Osteoblast (primary cell): ENCODE data around the gene SAP30L. TPM values are rescaled to one million over a fixed set of nuclear protein-coding genes. Genes with fewer than 3 reads are reported as not detected.

Experiments used
- DNase-seq: peaks from one replicate; pipeline ENCODE4 v3.0.0; 2011; ENCODE audit warnings: low spot score, mixed read lengths; ENCODE audit not compliant: insufficient read length; ENCODE audit errors: missing footprints
- H2AFZ ChIP-seq: 2 replicates; pipeline ENCODE4 v1.6.0; 2011; ENCODE audit warnings: mild to moderate bottlenecking, low read length
- H3K27ac ChIP-seq: 2 replicates; pipeline ENCODE4 v1.5.1; 2011; ENCODE audit warnings: mild to moderate bottlenecking, low read depth, low read length, moderate library complexity
- H3K27me3 ChIP-seq: 2 replicates; pipeline ENCODE4 v1.6.0; 2012; ENCODE audit warnings: mild to moderate bottlenecking, control low read depth, inconsistent platforms, low read length, moderate library complexity; ENCODE audit not compliant: insufficient read depth
- H3K36me3 ChIP-seq: 2 replicates; pipeline ENCODE4 v1.5.1; 2011; ENCODE audit warnings: mild to moderate bottlenecking, low read length, control low read depth, moderate library complexity; ENCODE audit not compliant: insufficient read depth
- H3K4me1 ChIP-seq: 2 replicates; pipeline ENCODE4 v1.5.1; 2011; ENCODE audit warnings: mild to moderate bottlenecking, low read length, control low read depth, moderate library complexity; ENCODE audit not compliant: insufficient read depth
- H3K4me2 ChIP-seq: 2 replicates; pipeline ENCODE4 v1.6.0; 2011; ENCODE audit warnings: mild to moderate bottlenecking, low read length; ENCODE audit not compliant: insufficient read depth
- H3K4me3 ChIP-seq: fragments of 200-600 bp; sonication (generic); 3 replicates; pipeline ENCODE4 v1.5.1; 2012; ENCODE audit warnings: mild to moderate bottlenecking, low read length, inconsistent platforms; ENCODE audit not compliant: insufficient read depth
- H3K79me2 ChIP-seq: 2 replicates; pipeline ENCODE4 v1.6.0; 2012; ENCODE audit warnings: mild to moderate bottlenecking, low read length, control low read depth, inconsistent platforms; ENCODE audit not compliant: insufficient read depth
- H3K9me3 ChIP-seq: 2 replicates; pipeline ENCODE4 v1.5.1; 2011; ENCODE audit warnings: low read depth, low read length, control low read depth
- H4K20me1 ChIP-seq: 2 replicates; pipeline ENCODE4 v1.6.0; 2012; ENCODE audit warnings: mild to moderate bottlenecking, low read length, control low read depth; ENCODE audit not compliant: insufficient read depth
- total RNA-seq: library from RNA; depleted of rRNA; stranded (reverse); fragments of >200 nt; gene quantifications from 2 replicates; pipeline ENCODE4 v1.2.3, GENCODE V29; 2012
- TF ChIP-seq, protein P1 (sequence below): IDR thresholded peaks from 2 replicates; pipeline ENCODE4 v1.5.1; 2011; ENCODE audit warnings: mild to moderate bottlenecking, low read depth, low read length, moderate library complexity; ENCODE audit errors: extremely low read depth

SAP30L gene
- total RNA-seq, 1 donor, result 32.2 TPM

- Histone ChIP-seq H3K4me1 (no peaks in the 10 kb centered on the region), H3K36me3 (no peaks in the 10 kb centered on the region), H3K27me3 (peaks cover 47% of the 10 kb centered on the region), H3K4me3 (no peak overlapping the region), H3K4me2 (no peak overlapping the region), H3K9me3 (no peaks in the 10 kb centered on the region), H4K20me1 (no peaks in the 10 kb centered on the region), H2AFZ (no peak overlapping the region), H3K27ac (no peak overlapping the region), H3K79me2 (no peaks in the 10 kb centered on the region)
- TF ChIP-seq, protein P1, sequence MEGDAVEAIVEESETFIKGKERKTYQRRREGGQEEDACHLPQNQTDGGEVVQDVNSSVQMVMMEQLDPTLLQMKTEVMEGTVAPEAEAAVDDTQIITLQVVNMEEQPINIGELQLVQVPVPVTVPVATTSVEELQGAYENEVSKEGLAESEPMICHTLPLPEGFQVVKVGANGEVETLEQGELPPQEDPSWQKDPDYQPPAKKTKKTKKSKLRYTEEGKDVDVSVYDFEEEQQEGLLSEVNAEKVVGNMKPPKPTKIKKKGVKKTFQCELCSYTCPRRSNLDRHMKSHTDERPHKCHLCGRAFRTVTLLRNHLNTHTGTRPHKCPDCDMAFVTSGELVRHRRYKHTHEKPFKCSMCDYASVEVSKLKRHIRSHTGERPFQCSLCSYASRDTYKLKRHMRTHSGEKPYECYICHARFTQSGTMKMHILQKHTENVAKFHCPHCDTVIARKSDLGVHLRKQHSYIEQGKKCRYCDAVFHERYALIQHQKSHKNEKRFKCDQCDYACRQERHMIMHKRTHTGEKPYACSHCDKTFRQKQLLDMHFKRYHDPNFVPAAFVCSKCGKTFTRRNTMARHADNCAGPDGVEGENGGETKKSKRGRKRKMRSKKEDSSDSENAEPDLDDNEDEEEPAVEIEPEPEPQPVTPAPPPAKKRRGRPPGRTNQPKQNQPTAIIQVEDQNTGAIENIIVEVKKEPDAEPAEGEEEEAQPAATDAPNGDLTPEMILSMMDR, result no peak
- no peak for DNase-seq
Measured at GRCh38 chr5:154503698-154504039, 57.9 kb downstream of the SAP30L start.

DNA sequence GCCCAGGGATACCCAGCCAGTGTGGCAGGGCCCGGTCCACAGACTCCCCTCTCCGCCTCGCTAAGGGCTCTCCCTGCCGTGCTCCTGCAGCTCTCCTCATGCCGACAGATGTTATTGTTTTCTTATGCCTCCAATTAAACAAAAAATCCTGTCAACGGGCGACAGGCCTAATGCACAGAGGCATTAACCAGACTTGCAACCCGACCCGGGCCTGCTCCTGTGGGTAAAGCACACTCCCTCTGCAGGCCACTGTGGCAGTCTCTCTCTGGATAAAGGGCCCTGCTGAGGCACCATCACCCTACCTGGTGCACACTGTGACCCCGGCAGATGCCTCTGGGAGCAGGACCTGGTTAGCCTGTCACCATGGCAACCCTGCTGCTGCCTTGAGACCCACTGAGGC lies 59.8 kb downstream of the SAP30L start:
- Histone ChIP-seq H3K27me3 (peaks cover 42% of the 10 kb centered on the region), H3K9me3 (no peaks in the 10 kb centered on the region), H3K4me1 (no peaks in the 10 kb centered on the region), H3K4me3 (no peak overlapping the region), H4K20me1 (no peaks in the 10 kb centered on the region), H2AFZ (no peak overlapping the region), H3K4me2 (no peak overlapping the region), H3K36me3 (no peaks in the 10 kb centered on the region), H3K79me2 (no peaks in the 10 kb centered on the region), H3K27ac (no peak overlapping the region)
- TF ChIP-seq, protein P1, result no peak
- no peak for DNase-seq

GRCh38 chr5:154506049-154506715 lies 60.4 kb downstream of the SAP30L start:
- Histone ChIP-seq H3K27me3 (peaks cover 44% of the 10 kb centered on the region), H3K79me2 (no peaks in the 10 kb centered on the region)

GRCh38 chr5:154506716-154507080 lies 60.9 kb downstream of the SAP30L start:
- H4K20me1 ChIP-seq, result no peaks in the 10 kb centered on the region
- H3K27ac ChIP-seq, result no peak overlapping the region
- no peaks in the 10 kb centered on the region for H3K36me3 ChIP-seq
- no peak overlapping the region for H3K4me3 ChIP-seq
- no peak overlapping the region for H2AFZ ChIP-seq
- H3K79me2 ChIP-seq, result no peaks in the 10 kb centered on the region
- no peak for DNase-seq
- H3K27me3 ChIP-seq, result peaks cover 43% of the 10 kb centered on the region
- H3K9me3 ChIP-seq, result no peaks in the 10 kb centered on the region
- H3K4me1 ChIP-seq, result no peaks in the 10 kb centered on the region
- TF ChIP-seq, protein P1, result no peak
- no peak overlapping the region for H3K4me2 ChIP-seq

More at GRCh38 chr5:154506049-154506715, 60.4 kb downstream of the SAP30L start:
- no peaks in the 10 kb centered on the region for H3K36me3 ChIP-seq
- H4K20me1 ChIP-seq, result no peaks in the 10 kb centered on the region
- DNase-seq, result no peak
- H3K4me1 ChIP-seq, result no peaks in the 10 kb centered on the region
- TF ChIP-seq, protein P1, result no peak
- no peak overlapping the region for H3K27ac ChIP-seq
- no peak overlapping the region for H3K4me3 ChIP-seq
- H3K4me2 ChIP-seq, result no peak overlapping the region
- H3K9me3 ChIP-seq, result no peaks in the 10 kb centered on the region
- no peak overlapping the region for H2AFZ ChIP-seq
